Measurements from ENCODE around the gene NEUROG1. TPM values are rescaled to one million over a fixed set of nuclear protein-coding genes. Genes with fewer than 3 reads are reported as not detected.

The NEUROG1 gene
- total and polyA plus RNA-seq, 12 donors = not detected

DNA sequence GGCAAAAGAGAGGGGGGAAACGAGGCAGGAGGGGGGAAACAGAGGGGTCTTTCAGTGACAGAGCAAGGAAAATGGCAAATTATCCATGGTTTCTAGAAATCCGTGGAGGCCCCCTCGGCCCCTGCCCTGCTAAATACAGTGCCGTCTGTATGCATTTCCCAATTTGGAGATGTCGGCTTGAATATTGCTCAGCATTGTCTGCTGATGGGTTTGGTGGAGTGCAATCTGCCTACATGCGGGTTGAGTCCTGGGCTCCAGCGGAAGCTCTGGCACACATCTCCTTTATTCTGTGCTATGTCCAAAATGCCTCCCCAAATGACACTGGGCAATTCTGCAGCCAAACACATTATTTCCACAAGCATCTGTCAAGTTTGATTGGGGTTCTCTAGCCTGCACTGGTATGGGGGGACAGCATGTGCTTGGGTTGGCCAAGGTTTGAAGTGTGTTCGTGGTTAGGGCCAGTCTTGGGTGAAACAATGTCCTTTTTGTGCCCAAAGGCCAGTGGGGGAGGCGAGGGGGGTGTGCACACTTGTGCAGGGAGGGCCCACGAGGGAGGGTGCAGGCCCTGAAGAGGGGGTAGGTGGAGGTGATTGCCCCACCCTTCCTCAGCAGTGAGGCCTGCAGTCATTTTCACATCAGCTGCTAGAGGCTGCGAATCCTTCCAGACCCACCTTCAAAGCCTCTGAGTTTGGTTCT lies 6.2 kb upstream of the NEUROG1 start:
- Histone ChIP-seq H3K36me3 (no peaks in the 10 kb centered on the region), H3K4me3 (no peak overlapping the region), H3K27me3 (peaks cover 16 to 100% (median 99%) of the 10 kb centered on the region in 7 donors), H3K27ac (no peak overlapping the region), H3K4me1 (peaks cover 0 to 21% (median 17%) of the 10 kb centered on the region in 9 donors), H3K9me3 (peaks cover 0 to 6% (median 0%) of the 10 kb centered on the region in 11 donors)
- DNase-seq (no peak), ATAC-seq (no peak)
- 23 to 37% methylated on average over 11 of the region's 11 CpGs for WGBS, 2 donors
- TF ChIP-seq, protein P1, sequence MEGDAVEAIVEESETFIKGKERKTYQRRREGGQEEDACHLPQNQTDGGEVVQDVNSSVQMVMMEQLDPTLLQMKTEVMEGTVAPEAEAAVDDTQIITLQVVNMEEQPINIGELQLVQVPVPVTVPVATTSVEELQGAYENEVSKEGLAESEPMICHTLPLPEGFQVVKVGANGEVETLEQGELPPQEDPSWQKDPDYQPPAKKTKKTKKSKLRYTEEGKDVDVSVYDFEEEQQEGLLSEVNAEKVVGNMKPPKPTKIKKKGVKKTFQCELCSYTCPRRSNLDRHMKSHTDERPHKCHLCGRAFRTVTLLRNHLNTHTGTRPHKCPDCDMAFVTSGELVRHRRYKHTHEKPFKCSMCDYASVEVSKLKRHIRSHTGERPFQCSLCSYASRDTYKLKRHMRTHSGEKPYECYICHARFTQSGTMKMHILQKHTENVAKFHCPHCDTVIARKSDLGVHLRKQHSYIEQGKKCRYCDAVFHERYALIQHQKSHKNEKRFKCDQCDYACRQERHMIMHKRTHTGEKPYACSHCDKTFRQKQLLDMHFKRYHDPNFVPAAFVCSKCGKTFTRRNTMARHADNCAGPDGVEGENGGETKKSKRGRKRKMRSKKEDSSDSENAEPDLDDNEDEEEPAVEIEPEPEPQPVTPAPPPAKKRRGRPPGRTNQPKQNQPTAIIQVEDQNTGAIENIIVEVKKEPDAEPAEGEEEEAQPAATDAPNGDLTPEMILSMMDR (IDR thresholded peaks at IDR 0.05) = no peak
- intact Hi-C loops (cut with DNase I) = no loop called here

DNA sequence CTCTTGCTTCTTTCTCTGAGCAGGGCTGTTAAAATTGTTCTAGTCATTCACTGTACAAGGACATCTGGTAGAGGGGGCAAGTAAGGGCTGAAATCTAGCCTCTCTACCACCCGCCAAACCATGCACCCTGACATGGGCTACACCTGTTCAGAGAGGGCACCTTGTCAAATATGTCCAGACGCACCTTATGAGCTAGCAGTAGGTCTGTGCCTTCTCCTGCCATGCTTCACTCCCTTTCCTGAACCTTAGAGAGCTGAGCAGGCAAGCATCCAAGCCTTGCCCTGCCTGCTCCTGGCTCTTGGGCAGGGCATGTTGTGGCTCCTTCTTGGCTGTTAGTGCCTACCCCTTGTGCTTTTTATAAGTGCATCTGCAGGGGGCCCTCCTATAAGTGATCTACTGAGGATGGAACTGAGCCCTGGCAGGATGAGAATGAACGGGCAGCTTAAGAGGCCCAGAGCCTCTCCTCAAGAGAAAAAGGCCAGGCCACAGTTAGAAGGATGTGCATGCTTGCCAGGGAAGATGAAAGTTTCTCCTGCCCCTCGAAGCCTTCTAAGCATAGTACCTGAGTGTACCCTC lies 3.8 kb upstream of the NEUROG1 start:
- Histone ChIP-seq H3K27ac (no peak overlapping the region), H3K4me1 (peaks cover 0 to 32% (median 23%) of the 10 kb centered on the region in 9 donors), H3K27me3 (peaks cover 29 to 100% (median 99%) of the 10 kb centered on the region in 7 donors), H3K36me3 (no peaks in the 10 kb centered on the region), H3K9me3 (peaks cover 0 to 6% (median 0%) of the 10 kb centered on the region in 11 donors), H3K4me3 (no peak overlapping the region)
- no peak for DNase-seq
- 67 to 73% methylated on average over 4 of the region's 4 CpGs for WGBS, 2 donors
- TF ChIP-seq, protein P1 (IDR thresholded peaks at IDR 0.05) = no peak
- intact Hi-C loops (cut with DNase I) = no loop called here
- no peak for ATAC-seq

DNA sequence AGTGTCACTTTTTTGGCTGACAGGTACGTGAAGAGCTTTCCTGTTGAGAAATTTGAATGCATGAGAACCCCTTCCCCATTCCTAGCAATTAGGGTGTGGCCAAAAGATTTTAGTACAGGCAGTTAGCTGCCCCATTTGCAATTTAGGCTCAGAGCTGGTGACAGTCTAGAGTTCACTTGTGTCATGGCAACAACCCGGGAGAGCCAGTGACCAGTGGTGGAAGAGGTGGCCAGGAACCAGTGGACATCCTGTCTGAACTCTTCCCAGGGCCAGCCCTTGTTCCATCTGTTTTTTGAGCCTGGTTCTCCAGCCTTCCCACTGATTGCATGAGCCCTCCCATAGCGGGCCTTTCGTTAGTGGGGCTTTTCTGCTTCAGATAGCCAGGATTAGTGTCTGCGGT lies 2.5 kb upstream of the NEUROG1 start:
- Histone ChIP-seq H3K27me3 (peaks cover 24 to 100% (median 99%) of the 10 kb centered on the region in 7 donors), H3K27ac (no peak overlapping the region), H3K36me3 (no peaks in the 10 kb centered on the region), H3K4me1 (peaks cover 0 to 19% (median 11%) of the 10 kb centered on the region in 9 donors), H3K4me3 (no peak overlapping the region), H3K9me3 (peaks cover 0 to 6% (median 0%) of the 10 kb centered on the region in 11 donors)
- DNase-seq (no peak), ATAC-seq (no peak)
- TF ChIP-seq, protein P1 (IDR thresholded peaks at IDR 0.05) = no peak
- WGBS, 2 donors = 80 to 86% methylated on average over 5 of the region's 5 CpGs
- intact Hi-C loops (cut with DNase I) = no loop called here

DNA sequence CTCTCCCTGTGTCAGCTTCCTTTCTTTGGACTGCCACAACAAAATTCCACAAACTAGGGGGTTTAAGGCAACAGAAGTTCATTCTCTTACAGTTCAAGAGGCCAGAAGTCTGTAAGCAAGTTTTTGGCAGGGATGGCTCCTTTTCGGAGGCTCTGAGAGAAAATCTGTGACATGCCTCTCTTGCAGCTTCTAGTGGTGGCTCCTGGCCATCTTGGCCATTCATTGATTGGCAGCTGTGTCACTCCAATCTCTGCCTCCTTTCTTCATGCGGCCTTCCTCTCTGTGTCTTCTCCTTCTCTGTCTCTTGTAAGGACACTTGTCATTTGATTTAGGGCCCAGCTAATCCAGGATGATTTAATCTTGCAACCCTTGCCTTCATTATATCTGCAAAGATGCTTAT lies 2.0 kb upstream of the NEUROG1 start:
- H3K27me3 ChIP-seq = peaks cover 24 to 100% (median 99%) of the 10 kb centered on the region in 7 donors
- H3K36me3 ChIP-seq = no peaks in the 10 kb centered on the region
- ATAC-seq (no peak), DNase-seq (no peak)
- WGBS, 2 donors = 66 to 81% methylated on average over 2 of the region's 2 CpGs
- intact Hi-C loops (cut with DNase I) = no loop called here
- H3K4me3 ChIP-seq = no peak overlapping the region
- H3K4me1 ChIP-seq = peaks cover 0 to 18% (median 9%) of the 10 kb centered on the region in 9 donors
- TF ChIP-seq, protein P1 (IDR thresholded peaks at IDR 0.05) = no peak
- no peak overlapping the region for H3K27ac ChIP-seq
- H3K9me3 ChIP-seq = peaks cover 0 to 6% (median 0%) of the 10 kb centered on the region in 11 donors

Measured in heart right ventricle (tissue), 16 donors.